SK-N-SH (cell line): ENCODE measurements around the gene TMEM132D. TPM values are rescaled to one million over a fixed set of nuclear protein-coding genes. Genes with fewer than 3 reads are reported as not detected.

Source experiments
- CTCF ChIA-PET: fragments of 300-600, 350-600 bp; formaldehyde crosslinking; extraction: SDS; loops from one replicate; lab custom pipeline; 2021; lab: Yijun Ruan, JAX
- POLR2A ChIA-PET: fragments of 350-600 bp; sonication (Branson Sonifier 250); formaldehyde crosslinking; extraction: SDS; loops from one replicate; lab custom pipeline; 2020; ENCODE audit warnings: antibody characterized with exemption, inconsistent platforms; lab: Yijun Ruan, JAX
- DNase-seq: peaks from one replicate; pipeline ENCODE4 v3.0.0; 2012
- H2AFZ ChIP-seq: fragments of 200-600 bp; sonication (generic); 2 replicates; pipeline ENCODE4 v1.8.1; 2016; ENCODE audit warnings: antibody characterized with exemption, mild to moderate bottlenecking, low read depth
- H3F3A ChIP-seq: fragments of 200-600 bp; sonication (generic); replicated peaks from 2 replicates; pipeline ENCODE3; 2016; ENCODE audit warnings: antibody characterized with exemption, mild to moderate bottlenecking; ENCODE audit not compliant: insufficient read depth
- H3K27ac ChIP-seq, 2 experiments: fragments of 200-500 bp in 1 of 2; fragments of 200-600 bp in 1 of 2; sonication (Bioruptor generic) in 1 of 2; sonication (generic), shearing (Covaris generic) in 1 of 2; 2 replicates each; pipeline versions ENCODE4 v1.5.1 to v1.6.1; 2014 to 2016; ENCODE audit warnings: low read depth in 2 of 2, inconsistent platforms in 1 of 2, low read length in 1 of 2, mild to moderate bottlenecking in 1 of 2, mixed read lengths in 1 of 2
- H3K27me3 ChIP-seq: fragments of 200-600 bp; sonication (generic), shearing (Covaris generic); 2 replicates; pipeline ENCODE4 v1.6.1; 2016; ENCODE audit warnings: mixed run types; ENCODE audit not compliant: insufficient read depth
- H3K36me3 ChIP-seq, 2 experiments: fragments of 200-500 bp in 1 of 2; fragments of 200-600 bp in 1 of 2; sonication (Bioruptor generic) in 1 of 2; sonication (generic) in 1 of 2; replicated peaks in 1 of 2; 2 replicates each; pipeline versions ENCODE3 to v1.5.1; 2014 to 2016; ENCODE audit warnings: low read length in 1 of 2, mild to moderate bottlenecking in 1 of 2; ENCODE audit not compliant: insufficient read depth in 2 of 2, control insufficient read depth in 1 of 2
- H3K4me1 ChIP-seq, 2 experiments: fragments of 200-500 bp in 1 of 2; fragments of 200-600 bp in 1 of 2; sonication (Bioruptor generic) in 1 of 2; sonication (generic), shearing (Covaris generic) in 1 of 2; 2 replicates each; pipeline versions ENCODE4 v1.5.1 to v1.6.1; 2014 to 2016; ENCODE audit warnings: low read depth in 1 of 2, low read length in 1 of 2, mixed run types in 1 of 2; ENCODE audit not compliant: insufficient read depth in 2 of 2, control insufficient read depth in 1 of 2
- H3K4me2 ChIP-seq: fragments of 200-600 bp; sonication (generic), shearing (Covaris generic); 2 replicates; pipeline ENCODE4 v1.6.1; 2017; ENCODE audit warnings: mixed run types
- H3K4me3 ChIP-seq, 2 experiments: fragments of 200-500 bp in 1 of 2; fragments of 200-600 bp in 1 of 2; sonication (Bioruptor generic) in 1 of 2; sonication (generic), shearing (Covaris generic) in 1 of 2; 2 replicates each; pipeline versions ENCODE4 v1.5.1 to v1.8.1; 2014 to 2016; ENCODE audit warnings: low read depth in 2 of 2, inconsistent platforms in 1 of 2, low read length in 1 of 2, mild to moderate bottlenecking in 1 of 2, mixed read lengths in 1 of 2, moderate library complexity in 1 of 2
- H3K79me2 ChIP-seq: fragments of 200-600 bp; sonication (generic); 2 replicates; pipeline ENCODE4 v1.8.1; 2017; ENCODE audit warnings: mild to moderate bottlenecking; ENCODE audit not compliant: insufficient read depth
- H3K9ac ChIP-seq: fragments of 200-600 bp; sonication (generic); 2 replicates; pipeline ENCODE4 v1.6.1; 2017; ENCODE audit warnings: mixed run types
- H3K9me2 ChIP-seq: fragments of 200-600 bp; sonication (generic); 2 replicates; pipeline ENCODE4 v1.6.1; 2017; ENCODE audit warnings: mixed run types
- H3K9me3 ChIP-seq: fragments of 200-600 bp; sonication (generic); 2 replicates; pipeline ENCODE4 v1.6.1; 2017; ENCODE audit warnings: mixed run types, mild to moderate bottlenecking, moderate library complexity
- H4K20me1 ChIP-seq: fragments of 200-600 bp; sonication (generic); 2 replicates; pipeline ENCODE4 v1.6.1; 2017; ENCODE audit warnings: mild to moderate bottlenecking, mixed run types; ENCODE audit not compliant: insufficient read depth
- CHD2 ChIP-seq: fragments of 150-350 bp; IDR thresholded peaks from 2 replicates; pipeline ENCODE4 v1.6.1; 2018; ENCODE audit warnings: low read length; ENCODE audit not compliant: partially characterized antibody
- ELF1 ChIP-seq: IDR thresholded peaks from 2 replicates; pipeline ENCODE4 v1.4.0; 2012
- EZH2phosphoT487 ChIP-seq: fragments of 200-600 bp; sonication (generic); IDR thresholded peaks from 2 replicates; pipeline ENCODE4 v1.6.1; 2017; ENCODE audit warnings: low read depth, mixed run types, mild to moderate bottlenecking, antibody characterized with exemption, moderate library complexity, borderline replicate concordance
- FOXJ3 ChIP-seq: sonication (generic); formaldehyde crosslinking; IDR thresholded peaks from 2 replicates; pipeline ENCODE4 v1.5.1; 2020; ENCODE audit warnings: mild to moderate bottlenecking, missing genetic modification reagents
- FOXM1 ChIP-seq: IDR thresholded peaks from 2 replicates; pipeline ENCODE4 v1.4.0; 2012; ENCODE audit warnings: low read depth, mild to moderate bottlenecking
- GATA2 ChIP-seq: sonication (generic); formaldehyde crosslinking; IDR thresholded peaks from 2 replicates; pipeline ENCODE4 v1.5.0; 2020; ENCODE audit warnings: mild to moderate bottlenecking, missing genetic modification reagents
- JUND ChIP-seq: IDR thresholded peaks from 2 replicates; pipeline ENCODE4 v1.4.0; 2012
- MAX ChIP-seq: IDR thresholded peaks from 2 replicates; pipeline ENCODE4 v1.4.0; 2012; ENCODE audit warnings: low read depth
- NFIC ChIP-seq: IDR thresholded peaks from 2 replicates; pipeline ENCODE4 v1.4.0; 2012; ENCODE audit warnings: borderline replicate concordance
- PBX3 ChIP-seq: IDR thresholded peaks from 2 replicates; pipeline ENCODE4; 2012
- POLR2AphosphoS5 ChIP-seq: IDR thresholded peaks from 2 replicates; pipeline ENCODE4 v1.6.1; 2012; ENCODE audit warnings: low read depth, low read length
- RFX5 ChIP-seq: IDR thresholded peaks from 2 replicates; pipeline ENCODE4 v1.6.1; 2012; ENCODE audit warnings: mild to moderate bottlenecking, improper control_type of control experiment, low read length
- SIN3A ChIP-seq: IDR thresholded peaks from 2 replicates; pipeline ENCODE4 v1.6.1; 2012; ENCODE audit warnings: low read depth, mild to moderate bottlenecking, low read length, moderate library complexity, borderline replicate concordance
- TAF1 ChIP-seq: IDR thresholded peaks from 2 replicates; pipeline ENCODE4 v1.6.1; 2012; ENCODE audit warnings: low read depth, mild to moderate bottlenecking, low read length, moderate library complexity, borderline replicate concordance
- TCF12 ChIP-seq: IDR thresholded peaks from 2 replicates; pipeline ENCODE4 v1.4.0; 2012
- TEAD4 ChIP-seq: IDR thresholded peaks from 2 replicates; pipeline ENCODE4 v1.4.0; 2012; ENCODE audit warnings: mild to moderate bottlenecking, borderline replicate concordance; ENCODE audit not compliant: insufficient read depth
- USF1 ChIP-seq: IDR thresholded peaks from 2 replicates; pipeline ENCODE4 v1.4.0; 2012; ENCODE audit warnings: low read depth, borderline replicate concordance
- USF2 ChIP-seq: fragments of 150-350 bp; IDR thresholded peaks from 2 replicates; pipeline ENCODE4 v1.6.1; 2017; ENCODE audit warnings: antibody characterized with exemption, low read length, low read depth, borderline replicate concordance
- WGBS: methylation state at CpG from one replicate; pipeline ENCODE4 v1.1.6; 2017; ENCODE audit warnings: low lambda C conversion rate; 5-methylcytosine and 5-hydroxymethylcytosine counted together
- polyA plus RNA-seq, 3 experiments: library from polyadenylated mRNA; depleted of rRNA; stranded (reverse); fragments of >200 nt; gene quantifications; 2 replicates each; pipeline ENCODE4 v1.2.3, GENCODE V29; 2012

The TMEM132D gene
- polyA plus RNA-seq, 1 of the 3 experiments (the other 2 are of a cell fraction), result not detected

GRCh38 chr12:129230995-129231394, 672.8 kb downstream of the TMEM132D start:
- 17% methylated on average over 4 of the region's 4 CpGs for WGBS
- Histone ChIP-seq H3K27me3 (no peaks in the 10 kb centered on the region), H3K4me3 (no peak overlapping the region), H3K36me3 (no peaks in the 10 kb centered on the region), H3K79me2 (no peaks in the 10 kb centered on the region), H3K9ac (no peak overlapping the region), H3K9me2 (no peaks in the 10 kb centered on the region), H2AFZ (no peak overlapping the region), H4K20me1 (no peaks in the 10 kb centered on the region), H3K27ac (no peak overlapping the region), H3K4me1 (no peaks in the 10 kb centered on the region), H3K4me2 (no peak overlapping the region), H3K9me3 (no peaks in the 10 kb centered on the region), H3F3A (no peaks in the 10 kb centered on the region)
- TF ChIP-seq CHD2 (no peak), GATA2 (CRISPR knock-in tag) (no peak), TAF1 (no peak), RFX5 (no peak), PBX3 (no peak), TCF12 (no peak), NFIC (no peak), FOXM1 (no peak), JUND (no peak), EZH2phosphoT487 (no peak), TEAD4 (no peak), FOXJ3 (CRISPR knock-in tag) (no peak), USF1 (no peak), MAX (no peak)
- POLR2A ChIA-PET, result no interaction called here
- CTCF ChIA-PET, result no interaction called here
- DNase-seq, result no peak

- H3K4me3 ChIP-seq, result no peak overlapping the region
- no peaks in the 10 kb centered on the region for H3K27me3 ChIP-seq
- H4K20me1 ChIP-seq, result no peaks in the 10 kb centered on the region
- WGBS, result 26% methylated on average over 6 of the region's 6 CpGs
- no peaks in the 10 kb centered on the region for H3K36me3 ChIP-seq
- no peaks in the 10 kb centered on the region for H3K9me2 ChIP-seq
- DNase-seq, result no peak
- H3K9ac ChIP-seq, result no peak overlapping the region
- no peaks in the 10 kb centered on the region for H3K79me2 ChIP-seq
- H3F3A ChIP-seq, result no peaks in the 10 kb centered on the region
- no peak overlapping the region for H3K27ac ChIP-seq
- no peak overlapping the region for H3K4me2 ChIP-seq
- CTCF ChIA-PET, result no interaction called here
- POLR2A ChIA-PET, result no interaction called here
- H2AFZ ChIP-seq, result no peak overlapping the region
- H3K9me3 ChIP-seq, result no peaks in the 10 kb centered on the region
- no peaks in the 10 kb centered on the region for H3K4me1 ChIP-seq
- TF ChIP-seq TCF12 (no peak), SIN3A (no peak), USF2 (no peak), POLR2AphosphoS5 (no peak), EZH2phosphoT487 (no peak), ELF1 (no peak)
Measured at GRCh38 chr12:129226851-129227250, 677.0 kb downstream of the TMEM132D start.
